ENCODE results near the gene SUPT4H1.

SUPT4H1 gene

DNA sequence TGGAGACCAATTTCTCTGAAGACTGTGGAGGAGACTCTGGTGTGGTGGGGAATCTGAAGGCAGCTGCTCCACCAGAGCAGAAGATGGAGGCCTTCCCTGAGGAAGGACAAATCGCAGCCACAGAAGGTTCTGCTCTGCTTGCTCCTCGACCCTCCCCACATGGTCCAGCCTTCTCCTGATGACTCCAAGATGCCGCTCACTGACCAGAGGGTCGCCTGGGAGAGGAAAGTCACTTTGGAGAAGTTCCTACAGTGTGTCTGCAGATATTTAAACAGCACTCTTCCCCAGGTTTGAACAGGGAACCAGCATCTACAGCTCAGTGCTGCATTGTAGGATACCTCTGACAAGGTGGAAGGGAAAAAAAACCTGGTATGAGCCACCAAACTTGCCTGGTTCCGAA, 21.0 kb upstream of the SUPT4H1 start:
- no peak for DNase-seq
- Histone ChIP-seq H3K27ac (no peak overlapping the region), H3K36me3 (no peaks in the 10 kb centered on the region), H3K27me3 (no peaks in the 10 kb centered on the region), H3K9me3 (no peaks in the 10 kb centered on the region), H3K4me3 (no peak overlapping the region), H3K4me1 (no peaks in the 10 kb centered on the region)
- TF ChIP-seq, protein P1, sequence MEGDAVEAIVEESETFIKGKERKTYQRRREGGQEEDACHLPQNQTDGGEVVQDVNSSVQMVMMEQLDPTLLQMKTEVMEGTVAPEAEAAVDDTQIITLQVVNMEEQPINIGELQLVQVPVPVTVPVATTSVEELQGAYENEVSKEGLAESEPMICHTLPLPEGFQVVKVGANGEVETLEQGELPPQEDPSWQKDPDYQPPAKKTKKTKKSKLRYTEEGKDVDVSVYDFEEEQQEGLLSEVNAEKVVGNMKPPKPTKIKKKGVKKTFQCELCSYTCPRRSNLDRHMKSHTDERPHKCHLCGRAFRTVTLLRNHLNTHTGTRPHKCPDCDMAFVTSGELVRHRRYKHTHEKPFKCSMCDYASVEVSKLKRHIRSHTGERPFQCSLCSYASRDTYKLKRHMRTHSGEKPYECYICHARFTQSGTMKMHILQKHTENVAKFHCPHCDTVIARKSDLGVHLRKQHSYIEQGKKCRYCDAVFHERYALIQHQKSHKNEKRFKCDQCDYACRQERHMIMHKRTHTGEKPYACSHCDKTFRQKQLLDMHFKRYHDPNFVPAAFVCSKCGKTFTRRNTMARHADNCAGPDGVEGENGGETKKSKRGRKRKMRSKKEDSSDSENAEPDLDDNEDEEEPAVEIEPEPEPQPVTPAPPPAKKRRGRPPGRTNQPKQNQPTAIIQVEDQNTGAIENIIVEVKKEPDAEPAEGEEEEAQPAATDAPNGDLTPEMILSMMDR (IDR thresholded peaks at IDR 0.05) = no peak
- intact Hi-C loops (cut with DNase I; ENCODE audit: low total_unique reads) = no loop called here

DNA sequence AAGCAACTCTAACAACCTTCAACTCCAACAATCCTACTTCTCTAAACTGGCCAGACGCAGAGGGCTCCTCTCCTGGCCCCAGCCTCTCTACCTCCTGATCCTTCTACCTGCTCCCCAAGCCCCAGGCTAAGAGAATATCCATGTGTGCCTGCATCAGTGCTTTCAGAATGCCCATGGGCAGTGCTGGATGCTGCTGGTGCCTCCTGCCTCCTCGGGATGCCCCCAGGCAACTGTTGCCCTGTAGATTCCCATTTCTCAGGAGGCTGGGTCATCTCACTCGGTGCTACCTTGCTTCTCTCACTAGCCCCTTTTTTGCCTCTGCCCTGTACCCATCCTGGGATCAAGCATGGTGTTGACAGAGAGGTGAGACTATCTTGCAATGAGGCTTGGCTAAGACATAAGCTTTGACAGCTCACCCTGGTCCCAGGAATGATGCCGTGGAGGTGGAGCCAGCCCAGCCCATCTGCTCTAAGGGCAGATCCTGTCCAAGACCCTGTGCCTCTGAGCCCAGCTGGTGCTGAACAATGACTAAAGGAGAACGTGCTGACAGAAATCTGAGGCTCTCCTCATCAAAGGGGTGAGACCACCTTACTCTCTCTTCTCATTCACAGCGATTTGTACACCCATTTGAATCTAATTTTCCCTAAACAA, 19.4 kb upstream of the SUPT4H1 start:
- H3K9me3 ChIP-seq = no peaks in the 10 kb centered on the region
- no peak overlapping the region for H3K4me3 ChIP-seq
- H3K36me3 ChIP-seq = no peaks in the 10 kb centered on the region
- TF ChIP-seq, protein P1 (IDR thresholded peaks at IDR 0.05) = no peak
- H3K27me3 ChIP-seq = no peaks in the 10 kb centered on the region
- no peak overlapping the region for H3K27ac ChIP-seq
- DNase-seq = no peak
- no peaks in the 10 kb centered on the region for H3K4me1 ChIP-seq
- intact Hi-C loops (cut with DNase I; ENCODE audit: low total_unique reads) = no loop called here

DNA sequence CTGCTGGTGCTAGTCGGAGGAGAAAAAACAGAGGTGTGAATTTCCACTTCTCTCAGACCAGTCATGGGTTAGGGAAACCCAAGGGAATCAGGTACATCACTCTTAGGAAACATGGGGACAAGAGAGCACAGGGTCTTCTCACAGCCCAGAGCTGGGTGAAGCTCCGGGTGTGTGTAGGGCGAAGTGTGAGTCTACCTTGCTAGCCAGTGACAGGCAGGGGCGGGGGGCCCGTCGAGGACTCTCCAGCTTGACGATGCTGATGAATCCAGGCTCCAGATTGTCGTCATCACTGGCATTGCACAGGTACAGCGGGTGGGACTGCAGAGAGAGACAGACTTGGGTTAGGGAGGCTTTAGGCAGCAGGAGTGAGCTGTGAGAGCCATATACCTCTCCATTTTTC, 18.7 kb upstream of the SUPT4H1 start:
- no peak for DNase-seq
- H3K36me3 ChIP-seq = no peaks in the 10 kb centered on the region
- H3K27me3 ChIP-seq = no peaks in the 10 kb centered on the region
- no peak overlapping the region for H3K27ac ChIP-seq
- H3K4me3 ChIP-seq = no peak overlapping the region
- TF ChIP-seq, protein P1 (IDR thresholded peaks at IDR 0.05) = no peak
- no peaks in the 10 kb centered on the region for H3K4me1 ChIP-seq
- intact Hi-C loops (cut with DNase I; ENCODE audit: low total_unique reads) = no loop called here
- H3K9me3 ChIP-seq = no peaks in the 10 kb centered on the region

DNA sequence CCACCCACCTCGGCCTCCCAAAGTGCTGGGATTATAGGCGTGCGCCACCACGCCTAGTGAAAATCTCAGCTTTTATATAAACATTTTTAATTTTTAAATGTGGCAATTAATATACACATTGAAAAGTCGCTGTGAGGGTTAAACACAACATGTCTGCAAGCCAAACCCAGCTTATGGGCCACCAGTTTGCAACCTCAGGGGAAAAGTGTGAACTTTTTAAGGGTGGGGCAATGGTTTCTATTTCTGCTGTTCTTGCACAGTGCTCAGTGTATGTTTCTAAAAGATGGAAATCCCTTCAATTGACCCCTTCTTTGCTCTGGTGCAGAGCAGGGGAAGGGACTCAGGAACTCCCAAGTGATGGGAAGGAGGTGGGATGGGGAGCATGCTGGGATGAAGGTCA, 18.3 kb upstream of the SUPT4H1 start:
- intact Hi-C loops (cut with DNase I; ENCODE audit: low total_unique reads) = no loop called here
- Histone ChIP-seq H3K27me3 (no peaks in the 10 kb centered on the region), H3K27ac (no peak overlapping the region), H3K9me3 (no peaks in the 10 kb centered on the region), H3K36me3 (no peaks in the 10 kb centered on the region), H3K4me3 (no peak overlapping the region), H3K4me1 (no peaks in the 10 kb centered on the region)
- DNase-seq = no peak
- TF ChIP-seq, protein P1 (IDR thresholded peaks at IDR 0.05) = no peak

DNA sequence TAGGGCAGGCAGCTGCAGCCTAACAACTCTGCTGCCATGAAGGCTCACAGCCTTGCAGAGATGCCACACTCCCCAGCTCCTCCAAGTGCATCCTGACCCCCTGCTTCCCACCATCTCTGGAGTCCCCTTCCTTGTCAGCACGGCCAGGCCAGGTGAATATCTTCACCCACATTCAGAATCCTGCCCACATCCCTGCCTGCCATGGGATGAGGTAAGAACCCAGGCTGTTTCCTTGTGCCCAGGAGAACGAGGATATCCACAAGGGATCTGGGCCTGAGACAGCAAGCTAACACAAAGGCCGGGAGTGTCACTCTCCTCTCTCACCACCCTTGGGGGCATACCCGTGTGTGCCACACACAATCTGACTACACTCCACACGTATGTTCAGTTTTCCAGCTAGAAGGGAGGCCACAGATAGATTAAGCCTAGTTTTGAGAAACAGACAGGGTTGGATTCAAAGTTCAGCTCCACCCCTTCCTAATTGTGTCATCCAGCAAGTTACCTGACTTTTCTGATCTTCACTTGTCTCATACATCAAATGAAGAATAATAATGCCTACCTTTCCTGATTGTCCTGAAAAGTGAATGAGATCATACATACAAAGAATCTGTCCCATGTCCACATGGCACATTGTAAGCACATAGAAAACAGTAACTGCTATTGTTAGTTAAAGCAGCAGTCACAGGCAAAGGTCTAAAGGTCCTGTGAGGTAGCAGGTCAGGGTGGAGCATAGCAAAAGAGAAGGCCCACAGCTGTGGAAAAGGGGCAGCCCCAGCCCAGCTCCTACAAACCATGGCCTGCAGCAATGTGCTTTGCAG, 17.4 kb upstream of the SUPT4H1 start:
- H3K27ac ChIP-seq = no peak overlapping the region
- TF ChIP-seq, protein P1 (IDR thresholded peaks at IDR 0.05) = no peak
- H3K27me3 ChIP-seq = peaks cover 0 to 2% of the 10 kb centered on the region in 2 donors
- no peak overlapping the region for H3K4me3 ChIP-seq
- no peak for DNase-seq
- H3K4me1 ChIP-seq = peaks cover 0 to 3% (median 0%) of the 10 kb centered on the region in 4 donors
- no peaks in the 10 kb centered on the region for H3K36me3 ChIP-seq
- no peaks in the 10 kb centered on the region for H3K9me3 ChIP-seq
- intact Hi-C loops (cut with DNase I; ENCODE audit: low total_unique reads) = no loop called here

All from tibial artery (tissue), 4 donors.